Measurements from ENCODE around the gene TMIGD3.

Gene TMIGD3

GRCh38 chr1:111509997-111510375 is 6.6 kb upstream of the TMIGD3 start:
- DNase-seq (ENCODE audit: low read depth in 1 of 2, low spot score in 1 of 2) = no peak

GRCh38 chr1:111507411-111508201 is 4.2 kb upstream of the TMIGD3 start:
- DNase-seq (ENCODE audit: low read depth in 1 of 2, low spot score in 1 of 2) = peak in 1 of 2 donors; percentile 50

- no peak for DNase-seq (ENCODE audit: low read depth in 1 of 2, low spot score in 1 of 2)
These were observed 3.1 kb upstream of the TMIGD3 start for GRCh38 chr1:111506561-111506960.

GRCh38 chr1:111505641-111506119 is 2.2 kb upstream of the TMIGD3 start:
- no peak for DNase-seq (ENCODE audit: low read depth in 1 of 2, low spot score in 1 of 2)

GRCh38 chr1:111504097-111504496 is 664 bp upstream of the TMIGD3 start:
- no peak for DNase-seq (ENCODE audit: low read depth in 1 of 2, low spot score in 1 of 2)

GRCh38 chr1:111501645-111502044 is 1.8 kb downstream of the TMIGD3 start:
- DNase-seq (ENCODE audit: low read depth in 1 of 2, low spot score in 1 of 2) = no peak

- no peak for DNase-seq (ENCODE audit: low read depth in 1 of 2, low spot score in 1 of 2)
These were observed 4.2 kb downstream of the TMIGD3 start for GRCh38 chr1:111499026-111499785.

- DNase-seq (ENCODE audit: low read depth in 1 of 2, low spot score in 1 of 2) = no peak
These were observed 5.8 kb downstream of the TMIGD3 start for GRCh38 chr1:111497592-111497991.

GRCh38 chr1:111496398-111496797 is 7.0 kb downstream of the TMIGD3 start:
- DNase-seq (ENCODE audit: low read depth in 1 of 2, low spot score in 1 of 2) = no peak

GRCh38 chr1:111491070-111491469 is 12.4 kb downstream of the TMIGD3 start:
- no peak for DNase-seq (ENCODE audit: low read depth in 1 of 2, low spot score in 1 of 2)

- DNase-seq (ENCODE audit: low read depth in 1 of 2, low spot score in 1 of 2) = no peak
These were observed 13.2 kb downstream of the TMIGD3 start for GRCh38 chr1:111490220-111490619.

GRCh38 chr1:111489604-111490003 is 13.8 kb downstream of the TMIGD3 start:
- no peak for DNase-seq (ENCODE audit: low read depth in 1 of 2, low spot score in 1 of 2)

GRCh38 chr1:111488669-111489068 is 14.8 kb downstream of the TMIGD3 start:
- DNase-seq (ENCODE audit: low read depth in 1 of 2, low spot score in 1 of 2) = no peak

GRCh38 chr1:111487133-111487532 is 16.3 kb downstream of the TMIGD3 start:
- no peak for DNase-seq (ENCODE audit: low read depth in 1 of 2, low spot score in 1 of 2)

- no peak for DNase-seq (ENCODE audit: low read depth in 1 of 2, low spot score in 1 of 2)
These were observed 17.0 kb downstream of the TMIGD3 start for GRCh38 chr1:111486431-111486830.

- no peak for DNase-seq (ENCODE audit: low read depth in 1 of 2, low spot score in 1 of 2)
These were observed 18.9 kb downstream of the TMIGD3 start for GRCh38 chr1:111484391-111485026.

GRCh38 chr1:111483876-111484275 is 19.6 kb downstream of the TMIGD3 start:
- DNase-seq (ENCODE audit: low read depth in 1 of 2, low spot score in 1 of 2) = no peak

- DNase-seq (ENCODE audit: low read depth in 1 of 2, low spot score in 1 of 2) = no peak
These were observed 20.3 kb downstream of the TMIGD3 start for GRCh38 chr1:111483166-111483565.

GRCh38 chr1:111481387-111482221 is 21.8 kb downstream of the TMIGD3 start:
- DNase-seq (ENCODE audit: low read depth in 1 of 2, low spot score in 1 of 2) = peak in 1 of 2 donors; percentile 41

GRCh38 chr1:111480674-111481073 is 22.8 kb downstream of the TMIGD3 start:
- no peak for DNase-seq (ENCODE audit: low read depth in 1 of 2, low spot score in 1 of 2)

- DNase-seq (ENCODE audit: low read depth in 1 of 2, low spot score in 1 of 2) = peak in 1 of 2 donors; percentile 27
These were observed 26.6 kb downstream of the TMIGD3 start for GRCh38 chr1:111476761-111477309.

Data from activated CD4-positive, alpha-beta T cell treated with anti-CD3 and anti-CD28 coated beads, Interleukin-2, amount 50 U/mL, for 24 hours (primary cell).